Esophagus squamous epithelium (tissue), 5 donors: ENCODE results near the gene INPP4B. TPM values are rescaled to one million over a fixed set of nuclear protein-coding genes. Genes with fewer than 3 reads are reported as not detected.

Source experiments
- DNase-seq: peaks from one replicate; lab custom pipeline; 2025; lab: John Stamatoyannopoulos, UW
- H3K27ac ChIP-seq, 4 donors: fragments of 200-600 bp; sonication (generic); one replicate each; pipeline ENCODE4 v1.5.1; 2016 to 2019; ENCODE audit warnings: mild to moderate bottlenecking in 1 of 4
- H3K27me3 ChIP-seq, 4 donors: fragments of 200-600 bp; sonication (generic); 1 replicate in 3 of 4; 2 replicates in 1 of 4; pipeline versions ENCODE4 v1.5.1 to v1.6.0; 2017 to 2021; ENCODE audit warnings: antibody characterized with exemption in 1 of 4
- H3K36me3 ChIP-seq, 3 donors: fragments of 200-600 bp; sonication (generic); one replicate each; pipeline ENCODE4 v1.5.1; 2016 to 2019
- H3K4me1 ChIP-seq, 3 donors: fragments of 200-600 bp; sonication (generic); one replicate each; pipeline ENCODE4 v1.5.1; 2017 to 2019
- H3K4me3 ChIP-seq, 4 donors: fragments of 200-600 bp; sonication (generic); 1 replicate in 3 of 4; 2 replicates in 1 of 4; pipeline ENCODE4 v1.5.1; 2016 to 2019; ENCODE audit warnings: mild to moderate bottlenecking in 2 of 4, moderate library complexity in 1 of 4
- H3K9me3 ChIP-seq, 3 donors: fragments of 200-600 bp; sonication (generic); one replicate each; pipeline ENCODE4 v1.5.1; 2016 to 2019
- CTCF ChIP-seq, 6 experiments: fragments of 450-650 bp in 4 of 6; fragments of 200-600 bp in 2 of 6; sonication (generic) in 2 of 6; IDR thresholded peaks; one replicate each; pipeline ENCODE4 v1.5.1; 2016 to 2019; ENCODE audit warnings: antibody characterized with exemption in 6 of 6, mild to moderate bottlenecking in 4 of 6, moderate library complexity in 4 of 6
- POLR2A ChIP-seq, 4 donors: fragments of 450-650 bp; IDR thresholded peaks; one replicate each; pipeline ENCODE4 v1.6.1; 2017; ENCODE audit warnings: antibody characterized with exemption in 4 of 4, mild to moderate bottlenecking in 4 of 4, moderate library complexity in 3 of 4
- WGBS, 2 donors: methylation state at CpG; one replicate each; pipeline ENCODE4 v1.1.5; 2018; 5-methylcytosine and 5-hydroxymethylcytosine counted together
- intact Hi-C: fragments of 100-400 bp; cut with DNase I; formaldehyde crosslinking; loops from one replicate; pipeline ENCODE4 v1.15.0; 2022
- total RNA-seq, 4 donors: library from RNA; depleted of rRNA; stranded (reverse); fragments of >200 nt; gene quantifications; one replicate each; pipeline ENCODE4 v1.1.0, GENCODE V29; 2016
- donor health status: DM: yes; HTN: yes; CAD: no.

Gene INPP4B
- total RNA-seq, 4 donors from 2014 or later: 14.3 to 49.7 (median 21.3) TPM

DNA sequence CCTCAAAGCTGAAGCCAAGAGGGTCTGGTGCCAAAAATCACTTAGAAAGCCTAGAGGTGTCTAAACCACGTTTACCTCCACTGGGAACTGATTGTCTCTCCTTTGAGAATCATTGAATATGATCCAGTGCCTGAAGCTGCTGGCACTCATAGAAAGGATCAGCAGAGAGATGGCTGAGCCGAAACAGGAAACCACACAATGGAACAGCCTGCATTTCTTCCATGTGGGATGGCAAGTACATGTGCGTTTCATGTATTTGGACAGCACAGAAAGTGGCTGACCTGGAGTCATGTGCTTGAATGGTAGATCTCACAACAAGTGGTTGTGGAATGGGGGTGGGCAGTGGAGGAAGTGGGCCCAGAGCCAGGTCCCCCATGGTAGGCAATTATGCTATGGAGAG is 533.7 kb downstream of the INPP4B start:
- Histone ChIP-seq H3K36me3 (no peaks in the 10 kb centered on the region), H3K4me1 (peaks cover 0 to 5% (median 0%) of the 10 kb centered on the region in 3 donors), H3K27me3 (no peaks in the 10 kb centered on the region), H3K27ac (no peak overlapping the region), H3K4me3 (no peak overlapping the region), H3K9me3 (no peaks in the 10 kb centered on the region)
- no peak for DNase-seq
- WGBS, 2 donors: 45 to 60% methylated on average over 3 of the region's 3 CpGs
- TF ChIP-seq CTCF (IDR thresholded peaks at IDR 0.05) (no peak), POLR2A (IDR thresholded peaks at IDR 0.05) (no peak)
- intact Hi-C loops: no loop called here

DNA sequence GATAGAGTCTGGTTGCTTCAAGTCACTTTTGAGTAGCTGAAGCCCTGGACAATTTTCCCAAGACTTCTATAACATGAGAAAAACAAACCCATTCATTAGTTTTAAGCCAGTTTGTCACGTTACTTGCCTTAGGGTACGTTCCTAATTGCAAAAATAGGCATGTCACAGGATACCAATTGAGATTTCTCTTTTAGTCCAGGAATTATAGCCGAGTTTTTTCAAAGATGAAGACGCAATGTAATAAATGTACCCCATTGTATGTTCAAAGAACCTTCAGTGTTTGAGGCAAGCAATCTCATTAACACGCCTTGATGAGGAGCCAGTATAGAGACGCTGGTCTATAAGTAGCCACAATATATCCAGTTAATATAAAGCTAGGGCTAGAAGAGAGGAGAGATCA is 534.2 kb downstream of the INPP4B start:
- 52 to 53% methylated on average over 6 of the region's 6 CpGs for WGBS, 2 donors
- no peak overlapping the region for H3K27ac ChIP-seq
- H3K36me3 ChIP-seq: no peaks in the 10 kb centered on the region
- DNase-seq: no peak
- no peaks in the 10 kb centered on the region for H3K9me3 ChIP-seq
- no peak overlapping the region for H3K4me3 ChIP-seq
- no peaks in the 10 kb centered on the region for H3K27me3 ChIP-seq
- peaks cover 0 to 5% (median 0%) of the 10 kb centered on the region in 3 donors for H3K4me1 ChIP-seq
- TF ChIP-seq CTCF (IDR thresholded peaks at IDR 0.05) (no peak), POLR2A (IDR thresholded peaks at IDR 0.05) (no peak)
- intact Hi-C loops: no loop called here

DNA sequence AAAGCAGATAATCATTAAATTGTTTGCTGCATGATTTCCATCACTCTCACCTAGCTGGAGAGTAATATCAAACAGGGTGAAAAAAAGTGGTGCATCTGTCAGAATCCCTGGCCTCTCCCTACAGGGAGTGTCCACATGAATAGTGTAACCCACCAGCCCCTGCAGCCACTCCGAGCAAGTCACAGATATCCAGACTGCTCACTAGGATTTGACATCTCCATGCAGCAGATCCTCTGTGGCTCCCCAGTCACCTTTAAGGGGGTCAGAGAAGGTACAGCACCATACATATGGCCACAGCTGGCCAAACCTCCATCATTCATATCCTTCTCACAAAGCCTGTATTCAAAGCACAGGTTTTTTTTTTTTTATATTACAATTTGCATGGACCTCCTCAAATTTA is 536.3 kb downstream of the INPP4B start:
- Histone ChIP-seq H3K27me3 (no peaks in the 10 kb centered on the region), H3K9me3 (no peaks in the 10 kb centered on the region), H3K4me3 (no peak overlapping the region), H3K4me1 (peaks cover 0 to 5% (median 0%) of the 10 kb centered on the region in 3 donors), H3K27ac (no peak overlapping the region), H3K36me3 (no peaks in the 10 kb centered on the region)
- intact Hi-C loops: no loop called here
- WGBS, 2 donors: 83 to 100% methylated on average over 1 of the region's 1 CpG
- DNase-seq: no peak
- no peak for TF ChIP-seq CTCF (IDR thresholded peaks at IDR 0.05)
- no peak for TF ChIP-seq POLR2A (IDR thresholded peaks at IDR 0.05)

DNA sequence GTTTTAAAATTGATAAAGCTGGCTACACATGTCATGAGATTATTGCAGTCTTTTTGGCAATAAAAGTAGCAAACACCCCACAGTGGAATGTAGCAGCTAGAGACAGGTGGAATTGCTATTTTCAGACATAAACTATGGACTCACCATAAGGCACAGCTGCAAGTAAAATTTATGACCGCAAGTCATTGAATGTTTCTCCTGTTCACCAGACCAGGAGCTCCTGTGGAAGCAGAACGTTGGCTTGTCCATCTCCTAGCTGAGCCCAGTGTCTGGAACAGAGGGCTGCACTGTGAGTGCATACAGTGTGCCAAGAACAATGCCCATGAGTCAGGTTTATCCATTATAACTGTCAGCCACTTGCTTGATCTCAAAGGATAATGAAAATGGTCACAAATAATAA is 538.2 kb downstream of the INPP4B start:
- 73 to 81% methylated on average over 2 of the region's 2 CpGs for WGBS, 2 donors
- Histone ChIP-seq H3K4me3 (no peak overlapping the region), H3K27ac (no peak overlapping the region), H3K36me3 (no peaks in the 10 kb centered on the region), H3K4me1 (no peaks in the 10 kb centered on the region), H3K27me3 (no peaks in the 10 kb centered on the region), H3K9me3 (no peaks in the 10 kb centered on the region)
- intact Hi-C loops: no loop called here
- TF ChIP-seq CTCF (IDR thresholded peaks at IDR 0.05) (no peak), POLR2A (IDR thresholded peaks at IDR 0.05) (no peak)
- no peak for DNase-seq

DNA sequence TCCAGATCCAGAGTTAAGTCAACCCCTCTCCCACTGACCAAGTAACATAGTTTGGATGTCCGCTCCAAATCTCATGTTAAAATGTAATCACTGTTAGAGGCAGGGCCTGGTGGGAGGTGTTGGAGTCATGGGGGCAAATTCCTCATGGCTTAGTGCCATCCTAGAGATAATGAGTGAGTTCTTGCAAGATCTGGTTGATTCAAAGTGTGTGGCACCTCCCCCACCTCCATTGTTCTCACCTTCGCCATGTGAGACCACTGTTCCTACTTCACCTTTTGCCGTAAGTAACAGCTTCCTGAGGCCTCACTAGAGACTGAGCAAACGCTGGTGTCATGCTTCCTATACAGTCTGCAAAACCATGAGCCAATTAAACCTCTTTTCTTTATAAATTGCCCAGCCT is 548.8 kb downstream of the INPP4B start:
- intact Hi-C loops: no loop called here
- Histone ChIP-seq H3K4me1 (no peaks in the 10 kb centered on the region), H3K9me3 (no peaks in the 10 kb centered on the region), H3K27ac (no peak overlapping the region), H3K27me3 (no peaks in the 10 kb centered on the region), H3K36me3 (no peaks in the 10 kb centered on the region), H3K4me3 (no peak overlapping the region)
- WGBS, 2 donors: 84 to 88% methylated on average over 4 of the region's 4 CpGs
- TF ChIP-seq POLR2A (IDR thresholded peaks at IDR 0.05) (no peak), CTCF (IDR thresholded peaks at IDR 0.05) (no peak)
- DNase-seq: no peak
